ENCODE measurements around the gene ARGLU1.

ARGLU1 gene

GRCh38 chr13:106534639-106535551, 33.0 kb downstream of the ARGLU1 start:
- H3K4me3 ChIP-seq (ENCODE audit: low read length): peak overlapping the region; percentile 92
- TF ChIP-seq CTCF (IDR thresholded peaks at IDR 0.05; ENCODE audit: insufficient read depth, low read depth, low read length, missing control alignments): no peak
- DNase-seq (ENCODE audit: low read depth): no peak

GRCh38 chr13:106533943-106534638, 33.8 kb downstream of the ARGLU1 start:
- peak; percentile 60 for DNase-seq (ENCODE audit: low read depth)
- peak overlapping the region; percentile 92 for H3K4me3 ChIP-seq (ENCODE audit: low read length)
- no peak for TF ChIP-seq CTCF (IDR thresholded peaks at IDR 0.05; ENCODE audit: insufficient read depth, low read depth, low read length, missing control alignments)

GRCh38 chr13:106533101-106533942, 34.6 kb downstream of the ARGLU1 start:
- peak overlapping the region; percentile 92 for H3K4me3 ChIP-seq (ENCODE audit: low read length)
- TF ChIP-seq CTCF (IDR thresholded peaks at IDR 0.05; ENCODE audit: insufficient read depth, low read depth, low read length, missing control alignments): peak; percentile 38
- DNase-seq (ENCODE audit: low read depth): peak; percentile 80

- peak; percentile 44 for DNase-seq (ENCODE audit: low read depth)
- TF ChIP-seq CTCF (IDR thresholded peaks at IDR 0.05; ENCODE audit: insufficient read depth, low read depth, low read length, missing control alignments): no peak
- H3K4me3 ChIP-seq (ENCODE audit: low read length): peak overlapping the region; percentile 92
Observed at GRCh38 chr13:106532111-106532929, 35.6 kb downstream of the ARGLU1 start.

- no peak for TF ChIP-seq CTCF (IDR thresholded peaks at IDR 0.05; ENCODE audit: insufficient read depth, low read depth, low read length, missing control alignments)
- DNase-seq (ENCODE audit: low read depth): no peak
Observed at GRCh38 chr13:106530980-106531481, 36.9 kb downstream of the ARGLU1 start.

More at GRCh38 chr13:106530980-106531481, 36.9 kb downstream of the ARGLU1 start:
- peak overlapping the region; percentile 92 for H3K4me3 ChIP-seq (ENCODE audit: low read length)
